Fibroblast of lung (primary cell): ENCODE results near the gene SMARCA4. TPM values are rescaled to one million over a fixed set of nuclear protein-coding genes. Genes with fewer than 3 reads are reported as not detected.
A peak's percentile ranks its signal among the peaks of the same experiment; 100 is the strongest.
"Not testable (repeated sequence)": the region's sequence is repeated elsewhere in the genome, so short reads cannot be mapped to it uniquely, and the experiment has no call there.

Source experiments
- DNase-seq, 2 donors: peaks; one replicate each; pipeline versions ENCODE4 v3.0.0 to v3.0.0-alpha.2; 2010; ENCODE audit warnings: low read depth in 2 of 2
- H2AFZ ChIP-seq: 2 replicates; pipeline ENCODE4 v1.5.1; 2012; ENCODE audit warnings: low read length, control low read depth, inconsistent platforms
- H3K27ac ChIP-seq: 2 replicates; pipeline ENCODE4 v1.5.1; 2011; ENCODE audit warnings: low read length, control low read depth; ENCODE audit not compliant: insufficient read depth
- H3K27me3 ChIP-seq: 2 replicates; pipeline ENCODE4 v1.5.1; 2011; ENCODE audit warnings: mild to moderate bottlenecking, low read length; ENCODE audit not compliant: control insufficient read depth, insufficient read depth
- H3K36me3 ChIP-seq: 2 replicates; pipeline ENCODE4 v1.5.1; 2011; ENCODE audit warnings: low read length; ENCODE audit not compliant: control insufficient read depth, insufficient read depth
- H3K4me1 ChIP-seq: 2 replicates; pipeline ENCODE4 v1.5.1; 2011; ENCODE audit warnings: low read length; ENCODE audit not compliant: control insufficient read depth, insufficient read depth; ENCODE audit errors: extremely low read depth
- H3K4me2 ChIP-seq: 2 replicates; pipeline ENCODE4 v1.5.1; 2011; ENCODE audit warnings: low read length, control low read depth; ENCODE audit not compliant: insufficient read depth; ENCODE audit errors: extremely low read depth
- H3K4me3 ChIP-seq, 4 experiments: fragments of 200-600 bp in 1 of 4; sonication (generic) in 1 of 4; replicated peaks in 1 of 4; 2 replicates each; pipeline ENCODE4 v1.5.1; 2011 to 2016; ENCODE audit warnings: low read length in 4 of 4, low read depth in 3 of 4, mild to moderate bottlenecking in 3 of 4, control low read depth in 2 of 4, inconsistent platforms in 1 of 4, mixed read lengths in 1 of 4; ENCODE audit not compliant: insufficient read depth in 1 of 4; ENCODE audit errors: control extremely low read depth in 1 of 4
- H3K79me2 ChIP-seq: 2 replicates; pipeline ENCODE4 v1.5.1; 2012; ENCODE audit warnings: mild to moderate bottlenecking, low read length, inconsistent platforms; ENCODE audit not compliant: control insufficient read depth, insufficient read depth
- H3K9ac ChIP-seq: 2 replicates; pipeline ENCODE4 v1.5.1; 2011; ENCODE audit warnings: mild to moderate bottlenecking, low read length, control low read depth; ENCODE audit not compliant: insufficient read depth
- H3K9me3 ChIP-seq: 2 replicates; pipeline ENCODE4 v1.5.1; 2012; ENCODE audit warnings: low read depth, low read length; ENCODE audit not compliant: control insufficient read depth, insufficient read depth
- H4K20me1 ChIP-seq: 2 replicates; pipeline ENCODE4 v1.5.1; 2011; ENCODE audit warnings: low read length; ENCODE audit not compliant: control insufficient read depth, insufficient read depth; ENCODE audit errors: extremely low read depth
- CTCF ChIP-seq, 2 donors: IDR thresholded peaks in 1 of 2; conservative IDR thresholded peaks in 1 of 2; 1 replicate in 1 of 2; 2 replicates in 1 of 2; pipeline ENCODE4 v1.5.1; 2011 to 2012; ENCODE audit warnings: low read length in 2 of 2, control low read depth in 1 of 2, inconsistent platforms in 1 of 2, low read depth in 1 of 2, mild to moderate bottlenecking in 1 of 2
- EZH2 ChIP-seq: IDR thresholded peaks from 2 replicates; pipeline ENCODE4 v1.5.1; 2012; ENCODE audit warnings: low read length, control low read depth, mild to moderate bottlenecking; ENCODE audit errors: missing control alignments
- polyA plus RNA-seq, 2 donors: library from polyadenylated mRNA; depleted of rRNA in 1 of 2; stranded (reverse) in 1 of 2; unstranded in 1 of 2; fragments of >200 nt; gene quantifications; 2 replicates each; pipeline ENCODE4 v1.2.1, GENCODE V29; 2011 to 2012; ENCODE audit warnings: missing spikeins in 1 of 2
- total RNA-seq: library from RNA; depleted of rRNA; stranded (reverse); fragments of >200 nt; gene quantifications from 2 replicates; pipeline ENCODE4 v1.2.1, GENCODE V29; 2014

SMARCA4 gene
- total and polyA plus RNA-seq, 2 donors (not counting 1 experiment from before 2014, with no cell fraction given): 28.1 to 61.1 TPM

GRCh38 chr19:11101057-11101456 lies 140.2 kb downstream of the SMARCA4 start:
- Histone ChIP-seq H3K4me1 (peaks cover 6% of the 10 kb centered on the region), H3K79me2 (peaks cover 84% of the 10 kb centered on the region), H3K36me3 (peaks cover 32% of the 10 kb centered on the region), H3K27ac (no peak overlapping the region), H3K4me2 (no peak overlapping the region), H3K27me3 (no peaks in the 10 kb centered on the region), H3K9ac (no peak overlapping the region), H4K20me1 (peaks cover 2% of the 10 kb centered on the region), H3K9me3 (no peaks in the 10 kb centered on the region), H2AFZ (no peak overlapping the region), H3K4me3 (no peak overlapping the region)
- TF ChIP-seq CTCF (conservative IDR thresholded peaks at IDR 0.05 in 1 of 2, IDR thresholded peaks at IDR 0.05 in 1 of 2; ENCODE audit: low read depth in 1 of 2, low read length in 2 of 2): no peak
- no peak for TF ChIP-seq EZH2
- DNase-seq: no peak

- Histone ChIP-seq H3K4me3 (no peak overlapping the region), H3K36me3 (peaks cover 40% of the 10 kb centered on the region), H2AFZ (no peak overlapping the region), H3K9ac (peak overlapping the region; percentile 2), H3K79me2 (peaks cover 76% of the 10 kb centered on the region), H3K27me3 (no peaks in the 10 kb centered on the region), H3K27ac (peak overlapping the region; percentile 32), H4K20me1 (peaks cover 2% of the 10 kb centered on the region), H3K4me2 (no peak overlapping the region), H3K4me1 (no peaks in the 10 kb centered on the region), H3K9me3 (no peaks in the 10 kb centered on the region)
- TF ChIP-seq EZH2 (no peak), CTCF (conservative IDR thresholded peaks at IDR 0.05 in 1 of 2, IDR thresholded peaks at IDR 0.05 in 1 of 2; ENCODE audit: low read depth in 1 of 2, low read length in 2 of 2) (no peak)
- DNase-seq: no peak
Measured at GRCh38 chr19:11102944-11103343, 142.1 kb downstream of the SMARCA4 start.

GRCh38 chr19:11103667-11104066 lies 142.8 kb downstream of the SMARCA4 start:
- not testable (repeated sequence) for H4K20me1 ChIP-seq
- H3K36me3 ChIP-seq: peaks cover 43% of the 10 kb centered on the region

More at GRCh38 chr19:11103667-11104066, 142.8 kb downstream of the SMARCA4 start:
- H3K4me3 ChIP-seq, DNase-seq, H3K4me2 ChIP-seq, H3K9ac ChIP-seq, H3K4me1 ChIP-seq, H3K27ac ChIP-seq, H3K9me3 ChIP-seq, H2AFZ ChIP-seq, H3K27me3 ChIP-seq: not testable (repeated sequence)
- H3K79me2 ChIP-seq: peaks cover 68% of the 10 kb centered on the region
